C4-2B (cell line): ENCODE results near the gene GPR151.

Experiments
- H3K27ac ChIP-seq: fragments of 450-650 bp; 2 replicates; pipeline ENCODE4 v1.5.1; 2017
- ZFX ChIP-seq: fragments of 450-650 bp; IDR thresholded peaks from 2 replicates; pipeline ENCODE4 v1.6.1; 2017
- TF ChIP-seq, protein P1 (sequence below): fragments of 450-650 bp; conservative IDR thresholded peaks from 2 replicates; pipeline ENCODE4 v1.5.1; 2017; ENCODE audit warnings: mild to moderate bottlenecking

The GPR151 gene

DNA sequence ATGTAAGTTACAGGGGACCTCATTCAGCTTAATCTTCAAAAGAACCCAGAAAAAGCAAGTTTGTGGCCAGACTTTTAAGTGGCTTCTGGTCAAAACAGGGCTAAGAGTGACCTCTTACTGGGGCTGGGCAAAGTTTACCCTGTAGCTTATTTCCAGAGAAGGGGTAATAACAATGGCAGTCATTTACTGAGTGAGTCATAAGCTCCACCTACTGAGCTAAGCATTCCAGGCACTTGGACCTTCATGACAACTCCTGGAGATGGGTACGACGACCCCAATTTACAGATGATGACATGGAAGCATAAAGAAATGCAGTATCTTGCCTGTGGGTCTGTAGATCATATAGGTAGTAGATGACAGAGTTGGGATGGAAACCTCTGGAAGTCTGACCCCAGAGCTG, 4.7 kb upstream of the GPR151 start:
- H3K27ac ChIP-seq, result no peak overlapping the region
- TF ChIP-seq ZFX, result no peak
- TF ChIP-seq, protein P1, sequence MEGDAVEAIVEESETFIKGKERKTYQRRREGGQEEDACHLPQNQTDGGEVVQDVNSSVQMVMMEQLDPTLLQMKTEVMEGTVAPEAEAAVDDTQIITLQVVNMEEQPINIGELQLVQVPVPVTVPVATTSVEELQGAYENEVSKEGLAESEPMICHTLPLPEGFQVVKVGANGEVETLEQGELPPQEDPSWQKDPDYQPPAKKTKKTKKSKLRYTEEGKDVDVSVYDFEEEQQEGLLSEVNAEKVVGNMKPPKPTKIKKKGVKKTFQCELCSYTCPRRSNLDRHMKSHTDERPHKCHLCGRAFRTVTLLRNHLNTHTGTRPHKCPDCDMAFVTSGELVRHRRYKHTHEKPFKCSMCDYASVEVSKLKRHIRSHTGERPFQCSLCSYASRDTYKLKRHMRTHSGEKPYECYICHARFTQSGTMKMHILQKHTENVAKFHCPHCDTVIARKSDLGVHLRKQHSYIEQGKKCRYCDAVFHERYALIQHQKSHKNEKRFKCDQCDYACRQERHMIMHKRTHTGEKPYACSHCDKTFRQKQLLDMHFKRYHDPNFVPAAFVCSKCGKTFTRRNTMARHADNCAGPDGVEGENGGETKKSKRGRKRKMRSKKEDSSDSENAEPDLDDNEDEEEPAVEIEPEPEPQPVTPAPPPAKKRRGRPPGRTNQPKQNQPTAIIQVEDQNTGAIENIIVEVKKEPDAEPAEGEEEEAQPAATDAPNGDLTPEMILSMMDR, result no peak

DNA sequence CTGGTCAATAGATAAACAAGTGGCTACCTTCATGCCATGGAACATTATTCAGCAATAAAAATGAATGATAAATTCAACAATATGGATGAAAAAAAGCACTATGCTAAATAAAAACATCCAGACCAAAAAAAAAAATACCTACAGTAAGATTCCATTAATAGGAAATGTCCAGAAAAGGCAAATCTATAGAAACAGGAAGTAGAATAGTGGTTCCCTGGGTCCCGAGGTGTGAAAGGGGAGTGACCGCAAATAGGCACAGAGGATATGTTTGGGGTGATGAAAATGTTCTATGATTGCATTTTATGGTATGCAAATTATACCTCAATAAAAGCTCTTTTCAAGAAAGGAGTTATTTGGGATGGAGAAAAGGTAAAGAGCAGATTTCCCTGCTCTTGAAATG, 3.6 kb upstream of the GPR151 start:
- H3K27ac ChIP-seq, result no peak overlapping the region
- TF ChIP-seq, protein P1, result no peak
- no peak for TF ChIP-seq ZFX

DNA sequence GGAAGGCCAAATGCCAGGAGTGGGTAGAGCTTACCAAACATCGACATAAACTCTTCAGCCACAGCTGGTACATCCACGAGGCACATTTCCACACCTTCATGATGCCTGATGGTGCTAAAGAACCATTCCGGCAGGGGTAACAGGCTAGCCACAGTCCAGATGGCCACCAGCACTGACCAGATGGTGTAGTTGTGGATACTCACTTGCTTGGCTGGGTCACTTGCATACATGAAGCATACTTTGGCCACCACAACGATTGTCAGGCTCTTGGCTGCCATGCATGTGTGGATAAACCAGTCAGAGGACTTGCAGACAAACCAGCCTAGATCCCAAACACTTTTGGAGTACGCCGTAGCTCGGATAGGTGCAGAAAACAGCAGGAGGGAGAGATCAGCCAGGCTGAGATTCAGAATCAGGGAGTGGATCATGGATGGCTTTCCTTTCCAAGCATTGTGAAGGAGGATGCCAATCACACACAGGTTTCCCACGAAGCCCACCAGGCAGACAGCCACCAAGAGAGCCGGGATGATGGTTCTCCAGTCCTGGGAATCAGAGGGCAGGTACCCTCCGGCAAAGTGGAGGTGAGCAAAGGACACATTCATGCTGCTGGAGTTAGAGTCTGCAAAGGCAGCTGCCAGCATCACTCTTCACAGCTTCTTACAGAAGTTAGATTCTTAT, 378 bp downstream of the GPR151 start:
- TF ChIP-seq ZFX, result no peak
- TF ChIP-seq, protein P1, result no peak
- H3K27ac ChIP-seq, result no peak overlapping the region

DNA sequence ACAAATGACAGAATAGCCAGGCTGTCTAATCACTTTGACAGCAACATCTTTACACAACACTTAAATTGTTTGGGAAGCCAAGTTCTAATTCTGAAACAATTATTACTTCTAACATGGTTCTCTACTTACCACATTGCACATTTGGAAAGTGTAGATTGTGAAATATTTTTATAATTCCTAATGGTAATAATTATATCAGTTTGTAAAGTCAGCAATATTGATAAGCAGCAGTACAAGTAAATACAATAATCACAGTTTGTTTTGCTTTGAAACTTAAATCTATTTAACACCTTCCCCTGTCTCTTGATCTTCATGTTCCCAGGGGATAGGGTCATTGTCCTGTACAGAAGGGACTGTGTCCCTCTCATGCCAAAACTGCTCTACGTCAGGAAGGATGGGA, 1.4 kb downstream of the GPR151 start:
- TF ChIP-seq ZFX, result no peak
- TF ChIP-seq, protein P1, result no peak
- no peak overlapping the region for H3K27ac ChIP-seq

DNA sequence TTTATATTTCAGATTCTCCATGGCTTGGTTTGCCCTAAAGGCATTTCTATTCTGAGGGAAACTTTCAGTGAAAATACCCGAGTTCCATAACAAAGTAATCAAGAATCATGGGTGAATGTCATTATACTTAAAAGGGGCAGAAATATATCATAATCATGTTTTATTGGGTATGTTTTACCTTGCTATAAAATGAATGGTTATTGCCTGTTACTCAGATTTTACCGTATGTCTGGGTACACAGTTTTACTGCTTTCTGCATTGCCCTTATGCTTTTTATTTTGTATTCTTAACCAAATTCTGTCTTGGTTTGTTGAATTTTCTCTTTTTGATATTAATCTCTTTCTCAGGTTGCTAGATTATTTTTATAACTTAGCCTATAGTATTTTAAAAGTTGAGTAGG, 2.5 kb downstream of the GPR151 start:
- no peak for TF ChIP-seq ZFX
- TF ChIP-seq, protein P1, result no peak
- H3K27ac ChIP-seq, result no peak overlapping the region

DNA sequence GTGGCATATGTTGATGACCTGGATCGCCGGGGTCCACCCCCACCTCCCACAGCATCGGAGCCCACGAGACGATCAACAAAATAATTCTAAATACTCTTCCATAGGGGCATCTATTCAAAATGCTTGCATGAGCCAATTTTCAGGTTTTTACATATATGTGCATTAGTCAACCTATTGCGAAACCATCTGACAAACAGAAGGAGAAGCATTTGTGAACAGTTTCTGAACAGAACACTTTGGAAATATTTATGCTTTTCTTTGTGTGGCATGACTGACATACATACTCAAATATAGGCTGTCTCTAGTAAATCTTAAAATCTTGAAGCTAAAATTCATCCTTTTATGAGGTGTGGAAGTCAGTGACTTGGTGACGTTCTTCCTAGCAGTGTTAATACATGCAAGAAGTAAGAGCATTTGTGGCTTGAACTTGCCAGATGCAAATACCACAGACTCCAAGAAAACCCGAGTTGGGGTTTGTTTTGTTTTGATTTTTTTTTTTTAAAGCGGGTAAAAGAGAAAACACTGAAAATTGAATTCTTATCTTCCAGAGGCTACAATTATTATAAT, 5.3 kb downstream of the GPR151 start:
- no peak for TF ChIP-seq ZFX
- TF ChIP-seq, protein P1, result no peak
- H3K27ac ChIP-seq, result no peak overlapping the region

DNA sequence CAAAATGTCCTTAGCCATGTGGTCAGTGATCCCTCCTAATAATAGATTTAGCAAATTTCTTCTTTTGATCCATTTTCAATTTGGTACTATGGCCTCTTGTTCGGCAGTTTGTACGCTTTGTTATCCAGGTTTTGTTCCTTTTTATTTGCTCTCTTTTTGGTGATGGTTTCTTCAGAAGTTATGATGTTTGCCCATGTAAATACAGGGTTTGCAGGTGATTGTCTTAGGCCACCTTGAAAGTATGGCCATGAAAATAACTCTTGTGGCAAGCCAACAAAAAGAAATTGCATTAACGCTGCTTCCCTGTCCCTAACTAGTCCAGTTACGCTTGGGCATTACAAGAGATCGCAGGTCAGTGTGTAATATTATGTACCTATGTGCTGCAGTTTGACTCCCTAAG, 8.6 kb downstream of the GPR151 start:
- TF ChIP-seq, protein P1, result no peak
- no peak for TF ChIP-seq ZFX
- no peak overlapping the region for H3K27ac ChIP-seq
